ENCODE data around the gene ZNF580.

Gene ZNF580

DNA sequence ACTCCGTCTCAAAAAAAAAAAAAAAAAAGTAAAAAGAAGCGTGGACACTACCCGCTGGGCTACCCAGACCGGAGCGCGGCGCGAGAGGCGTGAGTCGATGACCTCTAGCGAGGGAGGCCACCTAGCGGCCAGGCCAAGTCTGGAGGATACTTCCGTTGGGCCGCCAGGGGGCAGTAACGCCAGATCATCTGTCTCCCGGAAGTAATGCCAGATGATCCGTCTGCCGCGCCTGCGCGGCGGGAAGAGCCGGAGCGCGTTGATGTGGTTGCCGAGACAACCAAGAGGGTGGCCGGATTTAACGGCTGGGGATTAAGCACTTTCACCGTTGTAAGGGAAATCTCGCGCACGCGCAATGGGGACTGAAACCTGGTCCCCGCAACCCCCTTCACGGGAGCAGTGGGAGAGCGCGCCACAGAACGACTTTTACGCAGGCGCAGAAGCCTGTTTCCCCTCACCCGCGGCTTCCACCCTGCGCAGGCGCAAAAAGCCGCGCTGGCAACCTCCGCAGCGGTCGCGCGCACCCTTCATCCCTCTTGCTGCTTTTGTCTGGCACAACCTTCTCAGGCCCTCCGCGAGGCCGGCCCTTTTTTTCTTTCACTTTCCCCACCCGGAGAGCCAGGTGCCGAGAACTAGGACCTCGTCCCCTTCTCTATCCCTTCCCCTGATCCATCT, 13.0 kb downstream of the ZNF580 start:
- no peak for TF ChIP-seq PPARA (CRISPR knock-in tag; IDR thresholded peaks at IDR 0.05; ENCODE audit: borderline replicate concordance)
- no peak for TF ChIP-seq ZNF70 (CRISPR knock-in tag; IDR thresholded peaks at IDR 0.05)
- no peak for TF ChIP-seq CSDC2 (CRISPR knock-in tag; IDR thresholded peaks at IDR 0.05)
- TF ChIP-seq, protein P1, sequence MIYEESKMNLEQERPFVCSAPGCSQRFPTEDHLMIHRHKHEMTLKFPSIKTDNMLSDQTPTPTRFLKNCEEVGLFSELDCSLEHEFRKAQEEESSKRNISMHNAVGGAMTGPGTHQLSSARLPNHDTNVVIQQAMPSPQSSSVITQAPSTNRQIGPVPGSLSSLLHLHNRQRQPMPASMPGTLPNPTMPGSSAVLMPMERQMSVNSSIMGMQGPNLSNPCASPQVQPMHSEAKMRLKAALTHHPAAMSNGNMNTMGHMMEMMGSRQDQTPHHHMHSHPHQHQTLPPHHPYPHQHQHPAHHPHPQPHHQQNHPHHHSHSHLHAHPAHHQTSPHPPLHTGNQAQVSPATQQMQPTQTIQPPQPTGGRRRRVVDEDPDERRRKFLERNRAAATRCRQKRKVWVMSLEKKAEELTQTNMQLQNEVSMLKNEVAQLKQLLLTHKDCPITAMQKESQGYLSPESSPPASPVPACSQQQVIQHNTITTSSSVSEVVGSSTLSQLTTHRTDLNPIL (CRISPR knock-in tag; IDR thresholded peaks at IDR 0.05; ENCODE audit: low read depth), result no peak
- TF ChIP-seq POU6F1 (CRISPR knock-in tag; IDR thresholded peaks at IDR 0.05; ENCODE audit: borderline replicate concordance, low read depth), result no peak
- no peak for TF ChIP-seq ZC3H10 (CRISPR knock-in tag; IDR thresholded peaks at IDR 0.05)
- no peak for TF ChIP-seq TOX (CRISPR knock-in tag; IDR thresholded peaks at IDR 0.05; ENCODE audit: borderline replicate concordance)
- no peak for TF ChIP-seq PATZ1 (CRISPR knock-in tag; IDR thresholded peaks at IDR 0.05; ENCODE audit: borderline replicate concordance)
- TF ChIP-seq GLIS3 (CRISPR knock-in tag; IDR thresholded peaks at IDR 0.05), result no peak
- no peak for TF ChIP-seq ESRRG (CRISPR knock-in tag; IDR thresholded peaks at IDR 0.05)
- no peak for TF ChIP-seq BACH2 (CRISPR knock-in tag; IDR thresholded peaks at IDR 0.05; ENCODE audit: borderline replicate concordance)
- TF ChIP-seq ISL1 (CRISPR knock-in tag; IDR thresholded peaks at IDR 0.05), result no peak
- no peak for TF ChIP-seq OSR1 (CRISPR knock-in tag; IDR thresholded peaks at IDR 0.05)
- TF ChIP-seq ZNF565 (CRISPR knock-in tag; conservative IDR thresholded peaks at IDR 0.05; ENCODE audit: low read depth), result no peak
- no peak for TF ChIP-seq TCF4 (CRISPR knock-in tag; IDR thresholded peaks at IDR 0.05; ENCODE audit: borderline replicate concordance)
- TF ChIP-seq ARNTL (CRISPR knock-in tag; IDR thresholded peaks at IDR 0.05; ENCODE audit: borderline replicate concordance, low read depth), result no peak
- no peak for TF ChIP-seq SNAI2 (CRISPR knock-in tag; IDR thresholded peaks at IDR 0.05)
- no peak for TF ChIP-seq ZNF8 (CRISPR knock-in tag; IDR thresholded peaks at IDR 0.05)

DNA sequence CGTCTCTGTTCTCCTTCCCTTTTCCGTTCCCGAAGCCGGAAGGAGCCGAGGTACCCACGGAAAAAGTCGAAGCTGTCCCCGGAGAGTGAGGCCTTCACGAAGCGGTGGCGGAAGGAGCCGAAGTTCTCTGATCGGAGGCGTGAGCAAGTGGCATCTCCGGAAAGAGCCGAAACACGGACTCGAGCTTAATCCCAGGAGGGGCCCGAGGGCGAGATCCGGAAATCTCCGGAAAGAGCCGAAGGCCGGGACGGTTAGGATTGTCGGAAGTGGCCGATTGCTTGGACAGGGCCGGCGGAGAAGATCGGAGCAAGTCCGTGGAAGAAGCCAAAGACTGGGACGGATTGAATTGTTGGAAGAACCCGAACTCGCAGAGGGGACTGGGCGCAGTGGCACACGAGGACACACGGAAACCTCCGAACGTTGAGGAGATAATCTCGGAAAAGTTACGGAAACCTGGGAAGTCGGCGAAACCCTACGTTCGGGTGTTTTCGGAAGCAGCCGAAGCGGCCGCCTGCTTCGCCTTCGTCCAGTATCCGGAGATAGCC, 13.6 kb downstream of the ZNF580 start:
- ATAC-seq, result peak; percentile 88
- no peak for TF ChIP-seq ZNF70 (CRISPR knock-in tag; IDR thresholded peaks at IDR 0.05)
- no peak for TF ChIP-seq GLIS3 (CRISPR knock-in tag; IDR thresholded peaks at IDR 0.05)
- no peak for TF ChIP-seq CSDC2 (CRISPR knock-in tag; IDR thresholded peaks at IDR 0.05)
- TF ChIP-seq BACH2 (CRISPR knock-in tag; IDR thresholded peaks at IDR 0.05; ENCODE audit: borderline replicate concordance), result no peak

More for the DNA sequence above, 13.0 kb downstream of the ZNF580 start:
- peak; percentile 54 for ATAC-seq

- no peak for TF ChIP-seq ISL1 (CRISPR knock-in tag; IDR thresholded peaks at IDR 0.05)
- peak; percentile 60 for ATAC-seq
Observed at GRCh38 chr19:55654868-55655647, 14.3 kb downstream of the ZNF580 start, which contains the start of gene U2AF2. U2AF2 (plus strand) TSS chr19:55655035; CDS start chr19:55655105, 70 bp downstream.

GRCh38 chr19:55655648-55656040, 14.8 kb downstream of the ZNF580 start:
- no peak for ATAC-seq
- no peak for TF ChIP-seq RARB (CRISPR knock-in tag; IDR thresholded peaks at IDR 0.05)
- TF ChIP-seq, protein P1 (CRISPR knock-in tag; IDR thresholded peaks at IDR 0.05; ENCODE audit: low read depth), result no peak
- no peak for TF ChIP-seq GLIS3 (CRISPR knock-in tag; IDR thresholded peaks at IDR 0.05)
- no peak for TF ChIP-seq CSDC2 (CRISPR knock-in tag; IDR thresholded peaks at IDR 0.05)
- TF ChIP-seq PATZ1 (CRISPR knock-in tag; IDR thresholded peaks at IDR 0.05; ENCODE audit: borderline replicate concordance), result peak; percentile 56; the same call in 1 of the 2 replicates
- no peak for TF ChIP-seq PPARA (CRISPR knock-in tag; IDR thresholded peaks at IDR 0.05; ENCODE audit: borderline replicate concordance)
- TF ChIP-seq POU6F1 (CRISPR knock-in tag; IDR thresholded peaks at IDR 0.05; ENCODE audit: borderline replicate concordance, low read depth), result no peak
- TF ChIP-seq ZNF70 (CRISPR knock-in tag; IDR thresholded peaks at IDR 0.05), result no peak
